Neural progenitor cell (in vitro differentiated cells): ENCODE results near the gene SIGLEC1. TPM values are rescaled to one million over a fixed set of nuclear protein-coding genes. Genes with fewer than 3 reads are reported as not detected.

Experiments used
- DNase-seq: peaks from one replicate; pipeline ENCODE4 v3.0.0-alpha.2; 2016; ENCODE audit warnings: low spot score
- H2AFZ ChIP-seq: fragments of 200-600 bp; sonication (generic); replicated peaks from 2 replicates; pipeline ENCODE4 v1.6.1; 2016; ENCODE audit warnings: antibody characterized with exemption
- H3F3A ChIP-seq: fragments of 200-600 bp; sonication (generic); 2 replicates; pipeline ENCODE4 v1.6.1; 2016; ENCODE audit warnings: antibody characterized with exemption, low read depth
- H3K27ac ChIP-seq: fragments of 200-600 bp; sonication (generic); 2 replicates; pipeline ENCODE4 v1.5.1; 2016; ENCODE audit warnings: mild to moderate bottlenecking
- H3K27me3 ChIP-seq: fragments of 200-600 bp; sonication (generic); 2 replicates; pipeline ENCODE4 v1.6.1; 2016; ENCODE audit warnings: mild to moderate bottlenecking, moderate library complexity
- H3K36me3 ChIP-seq: fragments of 200-600 bp; sonication (generic); 2 replicates; pipeline ENCODE4 v1.5.1; 2016
- H3K4me1 ChIP-seq: fragments of 200-600 bp; sonication (generic); 2 replicates; pipeline ENCODE4 v1.6.1; 2016; ENCODE audit warnings: mixed run types
- H3K4me2 ChIP-seq: fragments of 200-600 bp; sonication (generic); 2 replicates; pipeline ENCODE4 v1.6.1; 2016
- H3K4me3 ChIP-seq: fragments of 200-600 bp; sonication (generic); 2 replicates; pipeline ENCODE4 v1.5.1; 2016
- H3K79me2 ChIP-seq: fragments of 200-600 bp; sonication (generic); 2 replicates; pipeline ENCODE4 v1.6.1; 2016; ENCODE audit warnings: low read depth
- H3K9ac ChIP-seq: fragments of 200-600 bp; sonication (generic); 2 replicates; pipeline ENCODE4 v1.6.1; 2016
- H3K9me3 ChIP-seq: fragments of 200-600 bp; sonication (generic); 2 replicates; pipeline ENCODE4 v1.5.1; 2016; ENCODE audit warnings: low read depth
- H4K20me1 ChIP-seq: fragments of 200-600 bp; sonication (generic); 2 replicates; pipeline ENCODE4 v1.6.1; 2016; ENCODE audit warnings: low read depth
- H3K27ac Mint-ChIP-seq: 3 replicates; pipeline ENCODE4 v1.8.0; 2021; ENCODE audit warnings: mixed read lengths
- H3K27me3 Mint-ChIP-seq: 2 replicates; pipeline ENCODE4 v1.8.0; 2022; ENCODE audit warnings: low read depth, mild to moderate bottlenecking, inconsistent platforms, moderate library complexity, mixed read lengths; ENCODE audit not compliant: insufficient read depth
- H3K36me3 Mint-ChIP-seq: 3 replicates; pipeline ENCODE4 v1.8.0; 2021; ENCODE audit warnings: mixed read lengths
- H3K4me1 Mint-ChIP-seq: 3 replicates; pipeline ENCODE4 v1.8.0; 2021; ENCODE audit warnings: mixed read lengths
- H3K4me3 Mint-ChIP-seq: 3 replicates; pipeline ENCODE4 v1.8.0; 2021; ENCODE audit warnings: mild to moderate bottlenecking, moderate library complexity, mixed read lengths
- H3K9me3 Mint-ChIP-seq: 3 replicates; pipeline ENCODE4 v1.8.0; 2020; ENCODE audit warnings: mixed read lengths
- EZH2 ChIP-seq: fragments of 200-600 bp; sonication (generic); IDR thresholded peaks from 2 replicates; pipeline ENCODE4 v1.6.1; 2017; ENCODE audit warnings: antibody characterized with exemption, mild to moderate bottlenecking, moderate library complexity
- EZH2phosphoT487 ChIP-seq: fragments of 200-600 bp; sonication (generic); IDR thresholded peaks from 2 replicates; pipeline ENCODE4 v1.6.1; 2017; ENCODE audit warnings: antibody characterized with exemption
- total RNA-seq: library from RNA; depleted of rRNA; stranded (reverse); fragments of >200 nt; gene quantifications from 2 replicates; pipeline ENCODE4 v1.2.3, GENCODE V29; 2015; ENCODE audit warnings: low replicate concordance
- TF ChIP-seq, protein P1 (sequence below): fragments of 200-600 bp; sonication (generic); IDR thresholded peaks from 2 replicates; pipeline ENCODE4 v1.5.1; 2017; ENCODE audit warnings: antibody characterized with exemption, mild to moderate bottlenecking

SIGLEC1 gene
- total RNA-seq, 1 donor from 2014 or later, result not detected

GRCh38 chr20:3751675-3752385 lies 39.4 kb upstream of the SIGLEC1 start:
- Histone ChIP-seq H3K27ac (no peak overlapping the region), H3K79me2 (no peaks in the 10 kb centered on the region), H3K36me3 (no peaks in the 10 kb centered on the region), H3F3A (peaks cover 26% of the 10 kb centered on the region), H2AFZ (peak overlapping the region; percentile 56), H3K9me3 (no peaks in the 10 kb centered on the region), H3K4me1 (peaks cover 4% of the 10 kb centered on the region), H3K9ac (no peak overlapping the region), H4K20me1 (peaks cover 25% of the 10 kb centered on the region), H3K27me3 (peaks cover 62% of the 10 kb centered on the region), H3K4me2 (peak overlapping the region; percentile 82), H3K4me3 (peak overlapping the region; percentile 45)
- Mint-ChIP-seq H3K27ac (no peak overlapping the region), H3K36me3 (peaks cover 11% of the 10 kb centered on the region), H3K9me3 (peaks cover 6% of the 10 kb centered on the region), H3K4me1 (peaks cover 13% of the 10 kb centered on the region), H3K27me3 (peaks cover 38% of the 10 kb centered on the region), H3K4me3 (peak overlapping the region; percentile 74)
- TF ChIP-seq, protein P1, sequence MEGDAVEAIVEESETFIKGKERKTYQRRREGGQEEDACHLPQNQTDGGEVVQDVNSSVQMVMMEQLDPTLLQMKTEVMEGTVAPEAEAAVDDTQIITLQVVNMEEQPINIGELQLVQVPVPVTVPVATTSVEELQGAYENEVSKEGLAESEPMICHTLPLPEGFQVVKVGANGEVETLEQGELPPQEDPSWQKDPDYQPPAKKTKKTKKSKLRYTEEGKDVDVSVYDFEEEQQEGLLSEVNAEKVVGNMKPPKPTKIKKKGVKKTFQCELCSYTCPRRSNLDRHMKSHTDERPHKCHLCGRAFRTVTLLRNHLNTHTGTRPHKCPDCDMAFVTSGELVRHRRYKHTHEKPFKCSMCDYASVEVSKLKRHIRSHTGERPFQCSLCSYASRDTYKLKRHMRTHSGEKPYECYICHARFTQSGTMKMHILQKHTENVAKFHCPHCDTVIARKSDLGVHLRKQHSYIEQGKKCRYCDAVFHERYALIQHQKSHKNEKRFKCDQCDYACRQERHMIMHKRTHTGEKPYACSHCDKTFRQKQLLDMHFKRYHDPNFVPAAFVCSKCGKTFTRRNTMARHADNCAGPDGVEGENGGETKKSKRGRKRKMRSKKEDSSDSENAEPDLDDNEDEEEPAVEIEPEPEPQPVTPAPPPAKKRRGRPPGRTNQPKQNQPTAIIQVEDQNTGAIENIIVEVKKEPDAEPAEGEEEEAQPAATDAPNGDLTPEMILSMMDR, result no peak
- TF ChIP-seq EZH2phosphoT487 (peak; percentile 87), EZH2 (peak; percentile 91)
- peak; percentile 87 for DNase-seq

GRCh38 chr20:3751305-3751674 lies 38.9 kb upstream of the SIGLEC1 start:
- peak; percentile 35 for DNase-seq
- H4K20me1 ChIP-seq, result peaks cover 25% of the 10 kb centered on the region
- peaks cover 4% of the 10 kb centered on the region for H3K4me1 ChIP-seq
- Mint-ChIP-seq H3K4me3 (no peak overlapping the region), H3K9me3 (peaks cover 6% of the 10 kb centered on the region), H3K4me1 (peaks cover 13% of the 10 kb centered on the region), H3K36me3 (peaks cover 9% of the 10 kb centered on the region), H3K27me3 (peaks cover 43% of the 10 kb centered on the region), H3K27ac (no peak overlapping the region)
- H3K9me3 ChIP-seq, result no peaks in the 10 kb centered on the region
- no peak overlapping the region for H3K27ac ChIP-seq
- peaks cover 26% of the 10 kb centered on the region for H3F3A ChIP-seq
- peak overlapping the region; percentile 45 for H3K4me3 ChIP-seq
- H3K9ac ChIP-seq, result no peak overlapping the region
- peak overlapping the region; percentile 56 for H2AFZ ChIP-seq
- H3K27me3 ChIP-seq, result peaks cover 67% of the 10 kb centered on the region
- H3K79me2 ChIP-seq, result no peaks in the 10 kb centered on the region
- no peaks in the 10 kb centered on the region for H3K36me3 ChIP-seq
- H3K4me2 ChIP-seq, result peak overlapping the region; percentile 82
- TF ChIP-seq, protein P1, result peak; percentile 44
- no peak for TF ChIP-seq EZH2
- TF ChIP-seq EZH2phosphoT487, result no peak

GRCh38 chr20:3749689-3750531 lies 37.5 kb upstream of the SIGLEC1 start:
- Histone ChIP-seq H3K4me2 (peak overlapping the region; percentile 77), H2AFZ (peak overlapping the region; percentile 80), H3K4me1 (peaks cover 4% of the 10 kb centered on the region), H3F3A (peaks cover 26% of the 10 kb centered on the region), H3K9ac (no peak overlapping the region), H3K27ac (no peak overlapping the region), H3K27me3 (peaks cover 81% of the 10 kb centered on the region), H4K20me1 (peaks cover 25% of the 10 kb centered on the region), H3K79me2 (no peaks in the 10 kb centered on the region), H3K9me3 (no peaks in the 10 kb centered on the region), H3K36me3 (no peaks in the 10 kb centered on the region), H3K4me3 (peak overlapping the region; percentile 37)
- H3K4me3 Mint-ChIP-seq, result no peak overlapping the region
- H3K27me3 Mint-ChIP-seq, result peaks cover 45% of the 10 kb centered on the region
- DNase-seq, result peak; percentile 85
- H3K9me3 Mint-ChIP-seq, result peaks cover 6% of the 10 kb centered on the region
- H3K4me1 Mint-ChIP-seq, result peaks cover 13% of the 10 kb centered on the region
- H3K36me3 Mint-ChIP-seq, result peaks cover 9% of the 10 kb centered on the region
- TF ChIP-seq, protein P1, result peak; percentile 90
- no peak for TF ChIP-seq EZH2
- peak; percentile 59 for TF ChIP-seq EZH2phosphoT487
- no peak overlapping the region for H3K27ac Mint-ChIP-seq
